Kidney (tissue), 14 donors: Measurements from ENCODE around the gene CLRN3. TPM values are rescaled to one million over a fixed set of nuclear protein-coding genes. Genes with fewer than 3 reads are reported as not detected.

Source experiments
- DNase-seq, 5 donors: peaks; one replicate each; pipeline ENCODE4 v3.0.0-alpha.2; 2013 to 2020
- FAIRE-seq: peaks from 2 replicates; lab custom pipeline; 2012; peaks lifted over from hg19 to GRCh38; lab: Jason Lieb, UNC
- H3K27ac ChIP-seq, 2 donors: one replicate each; pipeline ENCODE4 v1.7.0; 2013; ENCODE audit warnings: low read depth in 2 of 2, low read length in 2 of 2, inconsistent platforms in 1 of 2
- H3K27me3 ChIP-seq: one replicate; pipeline ENCODE4 v1.7.1; 2013; ENCODE audit warnings: low read length, inconsistent platforms; ENCODE audit not compliant: control insufficient read depth, insufficient read depth
- H3K36me3 ChIP-seq, 3 donors: one replicate each; pipeline versions ENCODE4 v1.7.0 to v1.7.1; 2013; ENCODE audit warnings: low read length in 3 of 3, control low read depth in 1 of 3, inconsistent platforms in 1 of 3; ENCODE audit not compliant: insufficient read depth in 3 of 3, control insufficient read depth in 2 of 3
- H3K4me1 ChIP-seq, 3 donors: one replicate each; pipeline versions ENCODE4 v1.7.0 to v1.7.1; 2013; ENCODE audit warnings: low read length in 3 of 3, inconsistent platforms in 1 of 3, low read depth in 1 of 3; ENCODE audit not compliant: control insufficient read depth in 2 of 3, insufficient read depth in 2 of 3
- H3K4me3 ChIP-seq, 3 donors: one replicate each; pipeline versions ENCODE4 v1.7.0 to v1.8.1; 2013; ENCODE audit warnings: low read length in 3 of 3, control low read depth in 1 of 3, inconsistent platforms in 1 of 3
- H3K9ac ChIP-seq, 3 donors: one replicate each; pipeline versions ENCODE4 v1.7.0 to v1.7.1; 2013; ENCODE audit warnings: low read length in 3 of 3, control low read depth in 1 of 3, inconsistent platforms in 1 of 3
- H3K9me3 ChIP-seq, 3 donors: one replicate each; pipeline versions ENCODE4 v1.7.0 to v1.7.1; 2013; ENCODE audit warnings: low read length in 3 of 3, control low read depth in 1 of 3, inconsistent platforms in 1 of 3; ENCODE audit not compliant: control insufficient read depth in 2 of 3, insufficient read depth in 1 of 3
- CTCF ChIP-seq: IDR thresholded peaks from 3 replicates; pipeline ENCODE4 v1.5.1; 2012; ENCODE audit warnings: mild to moderate bottlenecking, moderate library complexity, borderline replicate concordance; ENCODE audit not compliant: insufficient read depth; ENCODE audit errors: extremely low read depth
- intact Hi-C: fragments of 100-400 bp; cut with DNase I; formaldehyde crosslinking; loops from one replicate; pipeline ENCODE4 v1.11.1; 2022
- polyA plus RNA-seq: library from polyadenylated mRNA; stranded (reverse); fragments of 350-450 nt; fragmentation: Illumina TruSeq; extraction: RNeasy Lipid Tissue Mini Kit (QIAGEN cat#74804); gene quantifications from one replicate; pipeline ENCODE4 v1.2.3, GENCODE V29; 2014; ENCODE audit warnings: low read depth, low replicate concordance; ENCODE audit not compliant: insufficient read depth
- total RNA-seq: library from RNA; stranded (reverse); fragmentation: NEBNext Ultra II Directional; extraction: Animal tissue kit (Norgen Biotek cat#: 25700); gene quantifications from one replicate; pipeline ENCODE4 v1.2.1, GENCODE V29; 2021
- donor health status: control.
- donor health status: control.
- donor health status: control.
- donor health status: control.
- donor health status: control.
- donor health status: DM: yes; HTN: yes; CAD: no.
- donor health status: Normal renal cell carcinoma (clear cell type).

The CLRN3 gene
- total and polyA plus RNA-seq, 2 donors from 2014 or later = 9.4 to 42.1 TPM

- no peak overlapping the region for H3K27ac ChIP-seq
- DNase-seq = no peak
- intact Hi-C loops = no loop called here
- no peaks in the 10 kb centered on the region for H3K9me3 ChIP-seq
- no peak for TF ChIP-seq CTCF
- no peak for FAIRE-seq
- no peaks in the 10 kb centered on the region for H3K27me3 ChIP-seq
- no peak overlapping the region for H3K9ac ChIP-seq
- H3K4me1 ChIP-seq = peaks cover 0 to 10% (median 0%) of the 10 kb centered on the region in 3 donors
- H3K4me3 ChIP-seq = no peak overlapping the region
- H3K36me3 ChIP-seq = no peaks in the 10 kb centered on the region
Observed at GRCh38 chr10:127918572-127918971, 25.8 kb upstream of the CLRN3 start.

GRCh38 chr10:127916826-127917225 is 24.1 kb upstream of the CLRN3 start:
- H3K36me3 ChIP-seq = no peaks in the 10 kb centered on the region
- H3K9me3 ChIP-seq = no peaks in the 10 kb centered on the region
- no peak overlapping the region for H3K9ac ChIP-seq
- intact Hi-C loops = no loop called here
- peaks cover 0 to 10% (median 0%) of the 10 kb centered on the region in 3 donors for H3K4me1 ChIP-seq
- no peak overlapping the region for H3K4me3 ChIP-seq
- no peak for FAIRE-seq
- DNase-seq = no peak
- no peak for TF ChIP-seq CTCF
- H3K27me3 ChIP-seq = no peaks in the 10 kb centered on the region
- no peak overlapping the region for H3K27ac ChIP-seq

GRCh38 chr10:127915324-127915723 is 22.6 kb upstream of the CLRN3 start:
- no peak for TF ChIP-seq CTCF
- no peaks in the 10 kb centered on the region for H3K36me3 ChIP-seq
- no peak overlapping the region for H3K27ac ChIP-seq
- intact Hi-C loops = no loop called here
- H3K4me3 ChIP-seq = no peak overlapping the region
- no peak overlapping the region for H3K9ac ChIP-seq
- H3K9me3 ChIP-seq = no peaks in the 10 kb centered on the region
- FAIRE-seq (no peak), DNase-seq (no peak)
- no peaks in the 10 kb centered on the region for H3K27me3 ChIP-seq
- peaks cover 0 to 9% (median 0%) of the 10 kb centered on the region in 3 donors for H3K4me1 ChIP-seq

GRCh38 chr10:127913368-127913759 is 20.6 kb upstream of the CLRN3 start:
- H3K27me3 ChIP-seq = no peaks in the 10 kb centered on the region
- H3K4me1 ChIP-seq = no peaks in the 10 kb centered on the region
- H3K27ac ChIP-seq = no peak overlapping the region
- intact Hi-C loops = no loop called here
- H3K36me3 ChIP-seq = no peaks in the 10 kb centered on the region
- no peak for TF ChIP-seq CTCF
- FAIRE-seq (no peak), DNase-seq (no peak)
- H3K9ac ChIP-seq = no peak overlapping the region
- H3K4me3 ChIP-seq = no peak overlapping the region
- H3K9me3 ChIP-seq = no peaks in the 10 kb centered on the region
